CD4-positive, alpha-beta T cell treated with Interferon alpha-2 for 1 hour (primary cell): ENCODE results near the gene UCP1.
A peak's percentile ranks its signal among the peaks of the same experiment; 100 is the strongest.

Experiments
- DNase-seq, 2 donors: peaks; one replicate each; pipeline ENCODE4 v3.0.0-alpha.2; 2020 to 2022

Gene UCP1, protein sequence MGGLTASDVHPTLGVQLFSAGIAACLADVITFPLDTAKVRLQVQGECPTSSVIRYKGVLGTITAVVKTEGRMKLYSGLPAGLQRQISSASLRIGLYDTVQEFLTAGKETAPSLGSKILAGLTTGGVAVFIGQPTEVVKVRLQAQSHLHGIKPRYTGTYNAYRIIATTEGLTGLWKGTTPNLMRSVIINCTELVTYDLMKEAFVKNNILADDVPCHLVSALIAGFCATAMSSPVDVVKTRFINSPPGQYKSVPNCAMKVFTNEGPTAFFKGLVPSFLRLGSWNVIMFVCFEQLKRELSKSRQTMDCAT

DNA sequence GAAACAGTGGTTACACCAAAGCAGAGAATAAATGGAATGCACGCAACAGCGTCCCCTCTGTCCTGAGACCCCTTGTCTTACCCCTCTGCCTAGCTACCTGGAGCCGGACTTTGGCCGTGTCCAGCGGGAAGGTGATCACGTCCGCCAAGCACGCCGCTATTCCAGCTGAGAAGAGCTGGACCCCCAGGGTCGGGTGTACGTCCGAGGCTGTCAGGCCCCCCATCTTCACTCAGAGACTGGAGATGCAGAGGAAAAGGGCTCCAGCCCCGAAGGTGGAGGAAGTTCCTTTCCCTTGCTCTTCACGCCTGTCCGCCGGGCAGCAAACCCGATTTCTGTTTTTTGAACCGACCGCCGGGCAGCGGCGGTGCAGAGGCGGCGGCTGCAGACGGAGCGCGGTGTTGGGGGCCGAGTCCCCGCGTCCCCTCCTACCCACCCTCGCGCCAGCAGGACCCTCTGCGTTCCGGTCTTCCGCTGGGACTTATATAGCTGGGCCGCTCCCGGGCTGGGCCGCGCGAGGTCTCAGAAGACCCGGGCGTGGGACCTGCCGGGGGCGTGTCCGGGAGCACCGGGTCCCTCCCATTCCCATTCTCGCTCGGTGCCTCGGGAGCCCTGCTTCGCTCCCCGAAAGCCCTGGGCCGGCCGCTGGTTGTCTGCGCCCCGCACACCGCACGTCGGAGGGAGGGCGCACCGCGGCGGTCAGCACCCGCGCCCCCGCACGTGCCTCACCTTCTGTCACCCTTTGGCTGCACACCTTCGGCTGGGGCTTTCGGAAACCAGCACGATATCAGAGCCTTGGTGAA is at the start of gene UCP1:
UCP1 (minus strand) TSS at position 455 of the 800 bp plus-strand sequence; CDS start at position 223, 232 bp downstream.
- no peak for DNase-seq

GRCh38 chr4:140617499-140618248 is 48.9 kb upstream of the UCP1 start:
- DNase-seq, result no peak

- DNase-seq, result no peak
Measured at GRCh38 chr4:140615451-140615850, 46.7 kb upstream of the UCP1 start.

- no peak for DNase-seq
Measured at GRCh38 chr4:140612357-140612756, 43.6 kb upstream of the UCP1 start.

DNA sequence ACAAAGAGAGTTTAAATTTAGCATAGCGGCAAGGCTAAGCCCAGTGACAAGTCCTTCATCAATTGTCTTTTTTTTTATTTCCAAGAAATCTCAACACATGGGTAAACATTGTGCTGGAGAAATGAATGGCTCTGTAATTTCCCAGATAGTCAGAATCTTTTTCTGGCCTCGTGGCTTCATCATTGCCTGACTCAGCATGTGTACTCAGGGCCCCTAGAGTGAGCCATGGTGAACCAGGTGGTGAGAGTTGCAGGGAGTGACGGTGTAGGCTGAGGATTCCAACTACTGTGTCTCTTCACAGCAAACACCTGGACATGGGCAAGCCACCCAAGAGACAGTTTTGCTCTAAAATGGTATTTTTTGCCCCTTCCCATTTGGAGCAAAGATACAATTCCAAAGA is 43.1 kb upstream of the UCP1 start:
- no peak for DNase-seq

- DNase-seq, result peak in 1 of 2 donors; percentile 32
Measured at GRCh38 chr4:140609548-140610425, 41.0 kb upstream of the UCP1 start.

DNA sequence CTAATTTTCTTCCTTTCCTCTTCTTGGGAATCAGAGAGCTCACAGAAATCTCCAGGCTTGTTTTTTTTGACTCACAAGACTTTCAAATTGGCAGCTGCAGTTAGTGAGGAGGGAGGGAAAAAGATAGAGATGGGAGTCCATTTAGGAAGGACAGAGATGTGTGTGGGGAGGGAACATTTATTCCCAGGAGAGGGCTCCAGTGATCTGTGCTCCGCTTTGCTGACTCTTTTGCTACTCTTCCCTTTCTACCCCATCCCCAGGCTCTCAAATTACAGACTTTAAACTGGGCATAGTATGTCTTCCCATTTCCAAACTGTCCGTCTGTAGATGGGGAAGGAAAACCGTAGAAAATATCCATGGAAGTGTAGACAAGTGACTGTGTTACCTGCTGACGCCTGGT is 39.1 kb upstream of the UCP1 start:
- DNase-seq, result no peak

GRCh38 chr4:140604544-140604943 is 35.8 kb upstream of the UCP1 start:
- no peak for DNase-seq

- DNase-seq, result no peak
Measured at GRCh38 chr4:140603286-140603685, 34.5 kb upstream of the UCP1 start.

GRCh38 chr4:140602714-140603113 is 34.0 kb upstream of the UCP1 start:
- DNase-seq, result no peak

DNA sequence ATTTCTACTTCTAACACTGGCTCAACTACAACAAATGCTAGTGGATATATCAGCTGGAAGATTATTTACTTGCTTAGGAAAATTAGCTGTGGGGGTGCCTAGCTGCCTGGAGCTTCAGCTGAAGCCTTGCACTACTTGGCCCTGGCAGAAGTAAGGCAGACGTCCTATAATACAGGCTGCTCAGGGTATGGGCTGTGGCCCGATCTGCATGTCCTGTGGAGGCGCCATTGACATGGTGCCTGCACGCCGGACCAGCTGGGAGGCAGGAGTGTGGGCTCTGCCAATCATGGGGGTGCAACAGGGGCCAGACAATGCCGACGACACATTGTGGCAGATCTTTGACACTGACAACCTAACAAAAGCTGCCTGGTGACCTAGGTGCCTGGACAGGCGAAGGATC is 31.6 kb upstream of the UCP1 start:
- no peak for DNase-seq

GRCh38 chr4:140595065-140595464 is 26.3 kb upstream of the UCP1 start:
- DNase-seq, result peak in 1 of 2 donors; percentile 3

DNA sequence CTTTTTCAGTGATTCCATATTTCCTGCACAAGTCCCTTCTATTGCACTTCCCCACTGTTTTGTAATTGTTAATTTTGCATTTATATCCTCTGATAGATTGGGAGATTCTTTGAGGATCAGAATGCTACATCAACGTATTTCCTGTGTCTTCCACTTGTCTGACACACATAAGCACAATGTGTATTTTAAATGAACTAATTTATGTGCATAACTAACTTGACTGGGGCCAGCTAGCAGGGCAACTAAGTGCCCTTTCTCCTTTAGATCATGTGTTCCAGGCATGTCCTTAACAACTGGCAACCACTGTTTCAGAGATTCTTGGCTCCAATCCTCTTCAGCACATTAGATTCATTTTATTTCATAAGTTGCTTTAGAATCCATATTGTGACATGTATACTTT is 15.7 kb upstream of the UCP1 start:
- no peak for DNase-seq

GRCh38 chr4:140581078-140581477 is 12.3 kb upstream of the UCP1 start:
- DNase-seq, result no peak

DNA sequence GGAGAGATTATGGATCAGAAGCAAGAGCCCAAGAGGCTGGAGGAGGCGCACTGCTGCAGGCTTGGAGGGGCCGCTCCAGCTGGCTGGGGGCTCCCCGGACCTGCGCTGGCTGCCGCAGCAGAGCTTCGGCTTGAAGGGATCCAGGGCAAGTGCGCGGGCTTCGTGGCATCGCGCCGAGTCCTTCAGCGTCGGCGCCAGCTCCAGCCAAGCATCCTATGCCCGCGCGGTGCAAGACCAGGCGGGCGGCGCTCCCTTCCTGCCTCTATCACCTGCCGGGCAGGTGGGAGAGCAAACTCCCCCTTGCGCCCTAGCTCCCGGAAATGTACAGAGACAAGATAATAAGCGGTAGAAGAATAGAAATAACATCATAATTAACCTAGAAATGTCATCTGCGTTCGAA is 10.5 kb upstream of the UCP1 start:
- no peak for DNase-seq

- DNase-seq, result no peak
Measured at GRCh38 chr4:140575489-140575888, 6.7 kb upstream of the UCP1 start.

DNA sequence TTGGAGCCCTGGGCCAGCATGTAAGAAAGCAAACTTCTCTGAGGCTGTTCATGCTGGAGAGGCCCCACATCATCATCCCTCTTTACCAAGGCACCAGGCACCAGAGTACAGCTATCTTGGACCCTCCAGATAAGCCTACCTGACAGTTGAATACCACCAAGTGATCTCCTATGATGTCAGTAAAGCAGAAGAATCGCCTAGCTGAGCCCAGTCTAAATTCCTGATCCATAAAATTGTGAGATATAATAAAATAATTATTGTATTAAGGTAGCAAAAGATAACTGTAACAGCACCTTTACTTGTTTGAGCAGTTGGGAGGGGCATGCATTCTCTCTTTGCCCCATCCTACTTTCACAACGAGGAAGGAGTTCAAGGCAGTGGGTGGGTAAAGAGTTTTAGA is 2.9 kb upstream of the UCP1 start:
- no peak for DNase-seq

GRCh38 chr4:140569307-140569638 is 512 bp upstream of the UCP1 start:
- no peak for DNase-seq

- no peak for DNase-seq
Measured at GRCh38 chr4:140559696-140560095, 9.1 kb downstream of the UCP1 start.

DNA sequence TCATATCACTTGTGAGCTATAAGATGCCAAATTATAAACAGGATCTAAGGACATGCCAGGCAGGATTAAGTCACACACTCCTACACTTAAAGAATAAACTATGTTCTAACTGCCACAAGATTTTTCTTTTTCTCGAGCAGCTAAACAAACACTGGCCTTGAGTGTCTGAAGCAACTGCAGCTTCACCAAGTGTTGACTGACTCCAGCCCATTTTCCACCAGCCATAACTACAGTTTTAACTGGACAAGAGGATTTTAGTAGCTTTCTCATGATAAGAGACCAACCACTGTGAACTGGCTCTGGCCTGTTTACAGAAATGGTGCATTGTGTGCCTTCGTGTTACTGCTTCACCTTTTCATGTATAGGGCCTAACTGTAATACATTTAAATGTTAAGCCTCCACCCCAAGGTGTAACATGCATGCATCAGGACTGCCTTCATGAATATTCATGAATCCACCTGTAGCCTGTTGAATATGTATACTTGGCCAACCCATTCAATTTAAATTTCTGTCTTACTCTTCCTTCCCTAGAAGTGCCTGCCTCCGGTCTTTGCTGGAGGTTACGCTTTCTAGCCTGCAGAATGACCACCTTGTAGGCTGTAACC is 10.8 kb downstream of the UCP1 start:
- no peak for DNase-seq

- peak in 1 of 2 donors; percentile 35 for DNase-seq
Measured at GRCh38 chr4:140556372-140557085, 12.2 kb downstream of the UCP1 start.
